Measurements from ENCODE around the gene SLC30A4.

SLC30A4 gene

GRCh38 chr15:45497261-45497660 lies 25.3 kb downstream of the SLC30A4 start:
- H2AFZ ChIP-seq (ENCODE audit: low read depth, low read length), result no peak overlapping the region
- H3K9me3 ChIP-seq (ENCODE audit: control insufficient read depth, low read length), result no peaks in the 10 kb centered on the region
- no peak overlapping the region for H3K4me2 ChIP-seq (ENCODE audit: low read length, poor library complexity, severe bottlenecking)
- H3K4me3 ChIP-seq (ENCODE audit: insufficient read depth in 1 of 2, low read depth in 1 of 2, low read length in 2 of 2), result no peak overlapping the region
- H2AK5ac ChIP-seq (ENCODE audit: low read length, severe bottlenecking), result no peak overlapping the region
- H3K79me1 ChIP-seq (replicated peaks; ENCODE audit: low read length, poor library complexity, severe bottlenecking), result peaks cover 3% of the 10 kb centered on the region
- H3K27me3 ChIP-seq (ENCODE audit: control insufficient read depth in 1 of 2, insufficient read depth in 1 of 2, low read length in 2 of 2), result no peaks in the 10 kb centered on the region
- no peak overlapping the region for H3K9ac ChIP-seq (ENCODE audit: low read length)
- no peak overlapping the region for H2BK5ac ChIP-seq (ENCODE audit: low read depth, low read length, poor library complexity, severe bottlenecking)
- H3K14ac ChIP-seq (ENCODE audit: low read length in 2 of 2), result no peak overlapping the region
- no peak overlapping the region for H3K4ac ChIP-seq (ENCODE audit: low read depth in 1 of 2, low read length in 2 of 2)
- no peak overlapping the region for H3K23ac ChIP-seq (ENCODE audit: low read length in 2 of 2)
- H4K8ac ChIP-seq (ENCODE audit: low read length), result no peak overlapping the region
- no peak overlapping the region for H3K27ac ChIP-seq (ENCODE audit: low read length, poor library complexity, severe bottlenecking)
- DNase-seq, result no peak
- no peak overlapping the region for H3K18ac ChIP-seq (ENCODE audit: low read depth in 1 of 2, low read length in 2 of 2)
- H2BK120ac ChIP-seq (ENCODE audit: low read depth, low read length), result no peak overlapping the region
- no peaks in the 10 kb centered on the region for H3K4me1 ChIP-seq (ENCODE audit: control insufficient read depth, insufficient read depth, low read depth, low read length)
- H3K36me3 ChIP-seq (ENCODE audit: control insufficient read depth in 1 of 2, insufficient read depth in 2 of 2, low read depth in 1 of 2, low read length in 2 of 2), result peaks cover under 1% of the 10 kb centered on the region in 2 experiments
- no peak overlapping the region for H4K91ac ChIP-seq (ENCODE audit: low read length)
- no peak overlapping the region for H2BK15ac ChIP-seq (ENCODE audit: low read depth, poor library complexity, severe bottlenecking)
- no CpG with 5 or more reads among the region's 3 CpGs for WGBS
- H2BK12ac ChIP-seq (ENCODE audit: low read length in 2 of 2), result no peak overlapping the region

GRCh38 chr15:45496658-45497057 lies 25.9 kb downstream of the SLC30A4 start:
- no peak overlapping the region for H3K14ac ChIP-seq (ENCODE audit: low read length in 2 of 2)
- H3K4me2 ChIP-seq (ENCODE audit: low read length, poor library complexity, severe bottlenecking), result no peak overlapping the region
- no peak overlapping the region for H2BK120ac ChIP-seq (ENCODE audit: low read depth, low read length)
- H3K9me3 ChIP-seq (ENCODE audit: control insufficient read depth, low read length), result no peaks in the 10 kb centered on the region
- no peaks in the 10 kb centered on the region for H3K36me3 ChIP-seq (ENCODE audit: control insufficient read depth in 1 of 2, insufficient read depth in 2 of 2, low read depth in 1 of 2, low read length in 2 of 2)
- DNase-seq, result no peak
- H2BK12ac ChIP-seq (ENCODE audit: low read length in 2 of 2), result no peak overlapping the region
- H2AFZ ChIP-seq (ENCODE audit: low read depth, low read length), result no peak overlapping the region
- no peak overlapping the region for H3K23ac ChIP-seq (ENCODE audit: low read length in 2 of 2)
- no peak overlapping the region for H3K9ac ChIP-seq (ENCODE audit: low read length)
- H3K4me1 ChIP-seq (ENCODE audit: control insufficient read depth, insufficient read depth, low read depth, low read length), result no peaks in the 10 kb centered on the region
- no peak overlapping the region for H4K91ac ChIP-seq (ENCODE audit: low read length)
- 100% methylated on average over 2 of the region's 2 CpGs for WGBS
- H2AK5ac ChIP-seq (ENCODE audit: low read length, severe bottlenecking), result no peak overlapping the region
- H2BK5ac ChIP-seq (ENCODE audit: low read depth, low read length, poor library complexity, severe bottlenecking), result no peak overlapping the region
- H2BK15ac ChIP-seq (ENCODE audit: low read depth, poor library complexity, severe bottlenecking), result no peak overlapping the region
- no peak overlapping the region for H4K8ac ChIP-seq (ENCODE audit: low read length)
- no peaks in the 10 kb centered on the region for H3K27me3 ChIP-seq (ENCODE audit: control insufficient read depth in 1 of 2, insufficient read depth in 1 of 2, low read length in 2 of 2)
- no peak overlapping the region for H3K4me3 ChIP-seq (ENCODE audit: insufficient read depth in 1 of 2, low read depth in 1 of 2, low read length in 2 of 2)
- no peak overlapping the region for H3K4ac ChIP-seq (ENCODE audit: low read depth in 1 of 2, low read length in 2 of 2)
- H3K79me1 ChIP-seq (replicated peaks; ENCODE audit: low read length, poor library complexity, severe bottlenecking), result peaks cover 3% of the 10 kb centered on the region
- no peak overlapping the region for H3K18ac ChIP-seq (ENCODE audit: low read depth in 1 of 2, low read length in 2 of 2)
- H3K27ac ChIP-seq (ENCODE audit: low read length, poor library complexity, severe bottlenecking), result no peak overlapping the region

GRCh38 chr15:45495588-45495987 lies 27.0 kb downstream of the SLC30A4 start:
- Histone ChIP-seq H4K8ac (ENCODE audit: low read length) (no peak overlapping the region), H3K9ac (ENCODE audit: low read length) (no peak overlapping the region), H3K18ac (ENCODE audit: low read depth in 1 of 2, low read length in 2 of 2) (no peak overlapping the region), H2AK5ac (ENCODE audit: low read length, severe bottlenecking) (no peak overlapping the region), H3K79me1 (replicated peaks; ENCODE audit: low read length, poor library complexity, severe bottlenecking) (peaks cover 3% of the 10 kb centered on the region), H2BK15ac (ENCODE audit: low read depth, poor library complexity, severe bottlenecking) (no peak overlapping the region), H2BK5ac (ENCODE audit: low read depth, low read length, poor library complexity, severe bottlenecking) (no peak overlapping the region), H3K4ac (ENCODE audit: low read depth in 1 of 2, low read length in 2 of 2) (no peak overlapping the region), H3K36me3 (ENCODE audit: control insufficient read depth in 1 of 2, insufficient read depth in 2 of 2, low read depth in 1 of 2, low read length in 2 of 2) (no peaks in the 10 kb centered on the region), H3K14ac (ENCODE audit: low read length in 2 of 2) (no peak overlapping the region), H3K4me2 (ENCODE audit: low read length, poor library complexity, severe bottlenecking) (no peak overlapping the region), H3K23ac (ENCODE audit: low read length in 2 of 2) (no peak overlapping the region), H2BK12ac (ENCODE audit: low read length in 2 of 2) (no peak overlapping the region), H3K9me3 (ENCODE audit: control insufficient read depth, low read length) (no peaks in the 10 kb centered on the region), H3K4me3 (ENCODE audit: insufficient read depth in 1 of 2, low read depth in 1 of 2, low read length in 2 of 2) (no peak overlapping the region), H3K27ac (ENCODE audit: low read length, poor library complexity, severe bottlenecking) (no peak overlapping the region), H3K4me1 (ENCODE audit: control insufficient read depth, insufficient read depth, low read depth, low read length) (no peaks in the 10 kb centered on the region), H3K27me3 (ENCODE audit: control insufficient read depth in 1 of 2, insufficient read depth in 1 of 2, low read length in 2 of 2) (no peaks in the 10 kb centered on the region), H2AFZ (ENCODE audit: low read depth, low read length) (no peak overlapping the region), H2BK120ac (ENCODE audit: low read depth, low read length) (no peak overlapping the region), H4K91ac (ENCODE audit: low read length) (no peak overlapping the region)
- WGBS, result 85% methylated on average over 2 of the region's 3 CpGs
- no peak for DNase-seq

- no peaks in the 10 kb centered on the region for H3K9me3 ChIP-seq (ENCODE audit: control insufficient read depth, low read length)
These were observed 32.8 kb downstream of the SLC30A4 start for GRCh38 chr15:45489690-45490238.

More at GRCh38 chr15:45489690-45490238, 32.8 kb downstream of the SLC30A4 start:
- Histone ChIP-seq H3K27ac (ENCODE audit: low read length, poor library complexity, severe bottlenecking) (no peak overlapping the region), H3K36me3 (ENCODE audit: control insufficient read depth in 1 of 2, insufficient read depth in 2 of 2, low read depth in 1 of 2, low read length in 2 of 2) (peaks cover 7 to 35% of the 10 kb centered on the region in 2 experiments), H2BK12ac (ENCODE audit: low read length in 2 of 2) (no peak overlapping the region), H4K8ac (ENCODE audit: low read length) (no peak overlapping the region), H3K79me1 (replicated peaks; ENCODE audit: low read length, poor library complexity, severe bottlenecking) (peaks cover 1% of the 10 kb centered on the region), H3K4me3 (ENCODE audit: insufficient read depth in 1 of 2, low read depth in 1 of 2, low read length in 2 of 2) (no peak overlapping the region), H2AK5ac (ENCODE audit: low read length, severe bottlenecking) (no peak overlapping the region), H4K91ac (ENCODE audit: low read length) (no peak overlapping the region), H3K4me1 (ENCODE audit: control insufficient read depth, insufficient read depth, low read depth, low read length) (no peaks in the 10 kb centered on the region), H3K4me2 (ENCODE audit: low read length, poor library complexity, severe bottlenecking) (no peak overlapping the region), H3K4ac (ENCODE audit: low read depth in 1 of 2, low read length in 2 of 2) (no peak overlapping the region), H2AFZ (ENCODE audit: low read depth, low read length) (no peak overlapping the region), H3K23ac (ENCODE audit: low read length in 2 of 2) (no peak overlapping the region), H3K9ac (ENCODE audit: low read length) (no peak overlapping the region), H3K14ac (ENCODE audit: low read length in 2 of 2) (no peak overlapping the region), H3K27me3 (ENCODE audit: control insufficient read depth in 1 of 2, insufficient read depth in 1 of 2, low read length in 2 of 2) (no peaks in the 10 kb centered on the region), H2BK120ac (ENCODE audit: low read depth, low read length) (no peak overlapping the region), H2BK5ac (ENCODE audit: low read depth, low read length, poor library complexity, severe bottlenecking) (no peak overlapping the region), H2BK15ac (ENCODE audit: low read depth, poor library complexity, severe bottlenecking) (no peak overlapping the region), H3K18ac (ENCODE audit: low read depth in 1 of 2, low read length in 2 of 2) (no peak overlapping the region)
- no peak for DNase-seq
- WGBS, result no CpG with 5 or more reads among the region's 1 CpG
